ENCODE measurements around the gene EEF1A2. TPM values are rescaled to one million over a fixed set of nuclear protein-coding genes. Genes with fewer than 3 reads are reported as not detected.

The EEF1A2 gene
- total RNA-seq, 6 experiments from 2014 or later = 0.22 to 153 (median 1.0) TPM

GRCh38 chr20:63543733-63544132 lies 44.9 kb upstream of the EEF1A2 start:
- TF ChIP-seq POLR2A (IDR thresholded peaks at IDR 0.05) (no peak), CTCF (IDR thresholded peaks at IDR 0.05) (no peak)
- Histone ChIP-seq H3K9me3 (no peaks in the 10 kb centered on the region), H3K27ac (no peak overlapping the region), H3K27me3 (no peaks in the 10 kb centered on the region), H3K4me3 (no peak overlapping the region), H3K4me1 (no peaks in the 10 kb centered on the region), H3K36me3 (no peaks in the 10 kb centered on the region)
- intact Hi-C loops (cut with DNase I) = loop anchor here in 1 of 2 donors (10.0 kb wide), 1 partner anchor 431 kb away; the partner anchor contains the start of gene SAMD10
- WGBS (ENCODE audit: insufficient coverage, low coverage, low lambda C conversion rate, missing lambda C conversion rate) = 67% methylated on average over 5 of the region's 6 CpGs
- DNase-seq = no peak
- no peak for ATAC-seq

GRCh38 chr20:63543131-63543530 lies 44.2 kb upstream of the EEF1A2 start:
- DNase-seq (no peak), ATAC-seq (no peak)
- Histone ChIP-seq H3K27me3 (no peaks in the 10 kb centered on the region), H3K36me3 (no peaks in the 10 kb centered on the region), H3K4me3 (no peak overlapping the region), H3K27ac (no peak overlapping the region), H3K9me3 (no peaks in the 10 kb centered on the region), H3K4me1 (no peaks in the 10 kb centered on the region)
- no CpG with 5 or more reads among the region's 10 CpGs for WGBS (ENCODE audit: insufficient coverage, low coverage, low lambda C conversion rate, missing lambda C conversion rate)
- intact Hi-C loops (cut with DNase I) = loop anchor here in 1 of 2 donors (10.0 kb wide), 1 partner anchor 432 kb away; the partner anchor contains the start of gene SAMD10
- TF ChIP-seq POLR2A (IDR thresholded peaks at IDR 0.05) (no peak), CTCF (IDR thresholded peaks at IDR 0.05) (no peak)

- no peaks in the 10 kb centered on the region for H3K9me3 ChIP-seq
- no peaks in the 10 kb centered on the region for H3K27me3 ChIP-seq
- no peak for ATAC-seq
- TF ChIP-seq POLR2A (IDR thresholded peaks at IDR 0.05) (no peak), CTCF (IDR thresholded peaks at IDR 0.05) (no peak)
- H3K36me3 ChIP-seq = no peaks in the 10 kb centered on the region
- no peak for DNase-seq
- H3K4me3 ChIP-seq = no peak overlapping the region
- H3K27ac ChIP-seq = no peak overlapping the region
- WGBS (ENCODE audit: insufficient coverage, low coverage, low lambda C conversion rate, missing lambda C conversion rate) = no CpG with 5 or more reads among the region's 10 CpGs
- H3K4me1 ChIP-seq = peaks cover 0 to under 1% (median 0%) of the 10 kb centered on the region in 4 donors
- intact Hi-C loops (cut with DNase I) = loop anchor here in 1 of 2 donors (10.0 kb wide), 1 partner anchor 432 kb away; the partner anchor contains the start of gene SAMD10
Observed at GRCh38 chr20:63542696-63543095, 43.8 kb upstream of the EEF1A2 start.

- H3K4me3 ChIP-seq = no peak overlapping the region
- no peak for TF ChIP-seq POLR2A (IDR thresholded peaks at IDR 0.05)
- TF ChIP-seq CTCF (IDR thresholded peaks at IDR 0.05) = no peak
- DNase-seq = no peak
- no peaks in the 10 kb centered on the region for H3K27me3 ChIP-seq
- H3K27ac ChIP-seq = no peak overlapping the region
- H3K4me1 ChIP-seq = peaks cover 0 to 6% (median 3%) of the 10 kb centered on the region in 4 donors
- WGBS (ENCODE audit: insufficient coverage, low coverage, low lambda C conversion rate, missing lambda C conversion rate) = 80% methylated on average over 1 of the region's 36 CpGs
- no peak for ATAC-seq
- H3K36me3 ChIP-seq = no peaks in the 10 kb centered on the region
- intact Hi-C loops (cut with DNase I) = loop anchor here in 1 of 2 donors (10.0 kb wide), 1 partner anchor 433 kb away; the partner anchor contains the start of gene SAMD10
- no peaks in the 10 kb centered on the region for H3K9me3 ChIP-seq
Observed at GRCh38 chr20:63542031-63542559, 43.2 kb upstream of the EEF1A2 start.

Measured in right lobe of liver (tissue), 6 donors.